Activated T-cell treated with anti-CD3 and anti-CD28 coated beads, Interleukin-2, amount 50 U/mL, for 48 hours (primary cell): ENCODE results near the gene DGAT2.

Experiments
- DNase-seq, 2 experiments: peaks; one replicate each; pipeline ENCODE4 v3.0.0-alpha.2; 2020

DGAT2 gene

GRCh38 chr11:75781296-75781695, 12.7 kb downstream of the DGAT2 start:
- DNase-seq: no peak

DNA sequence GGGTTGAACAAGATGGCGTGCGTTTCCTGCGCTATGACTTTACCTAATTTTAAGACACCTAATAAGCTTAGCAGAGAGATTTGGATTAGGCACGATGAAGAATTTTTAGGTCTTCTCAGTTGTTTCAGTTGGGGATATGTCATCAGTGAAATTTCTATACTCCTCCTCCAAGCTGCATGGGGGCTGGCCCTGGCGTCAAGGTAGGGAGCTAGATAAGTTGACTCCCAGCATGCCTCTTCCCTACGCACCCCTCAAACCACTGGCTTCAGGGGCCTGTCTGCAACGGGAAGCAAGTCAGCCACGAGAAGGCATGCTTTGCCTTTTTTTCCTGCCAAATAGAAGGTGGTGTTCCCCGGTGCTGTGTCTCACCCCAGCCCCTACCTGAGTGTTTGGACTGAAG, 13.3 kb downstream of the DGAT2 start:
- DNase-seq: no peak

GRCh38 chr11:75782540-75783263, 14.1 kb downstream of the DGAT2 start:
- no peak for DNase-seq

DNA sequence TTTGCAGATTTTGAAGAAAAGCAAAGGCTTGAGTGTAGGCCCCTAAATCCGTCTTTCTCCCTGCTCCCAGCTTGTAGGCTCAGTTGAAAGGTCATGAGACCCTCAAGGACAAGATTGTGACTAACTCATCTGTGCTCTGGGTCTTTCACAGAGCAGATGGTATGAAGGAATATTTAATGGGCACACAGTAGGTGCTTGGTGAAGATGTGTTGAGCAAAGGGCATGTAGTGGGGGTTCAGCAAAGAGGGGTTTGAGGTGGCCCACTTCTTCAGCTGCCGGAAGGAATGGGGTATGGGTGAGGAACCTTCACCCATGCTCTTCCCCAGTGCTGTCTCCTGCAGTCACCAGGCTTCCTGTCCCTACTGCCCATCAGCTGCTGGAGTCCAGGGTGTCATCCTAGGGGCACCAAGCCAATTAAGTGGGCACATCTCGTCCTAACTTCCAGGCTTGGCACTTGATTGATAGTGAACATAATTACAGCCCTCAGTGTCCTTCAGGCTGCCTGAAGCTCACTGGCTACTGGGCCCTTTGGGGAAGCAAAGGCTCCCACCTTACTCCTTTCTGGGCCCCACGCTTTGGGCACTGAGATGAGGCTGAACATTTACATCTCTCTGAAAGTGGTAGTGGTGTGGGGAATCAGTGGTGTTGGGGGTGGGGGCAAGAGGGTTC, 15.0 kb downstream of the DGAT2 start:
- DNase-seq: no peak

GRCh38 chr11:75784085-75784478, 15.5 kb downstream of the DGAT2 start:
- DNase-seq: no peak

DNA sequence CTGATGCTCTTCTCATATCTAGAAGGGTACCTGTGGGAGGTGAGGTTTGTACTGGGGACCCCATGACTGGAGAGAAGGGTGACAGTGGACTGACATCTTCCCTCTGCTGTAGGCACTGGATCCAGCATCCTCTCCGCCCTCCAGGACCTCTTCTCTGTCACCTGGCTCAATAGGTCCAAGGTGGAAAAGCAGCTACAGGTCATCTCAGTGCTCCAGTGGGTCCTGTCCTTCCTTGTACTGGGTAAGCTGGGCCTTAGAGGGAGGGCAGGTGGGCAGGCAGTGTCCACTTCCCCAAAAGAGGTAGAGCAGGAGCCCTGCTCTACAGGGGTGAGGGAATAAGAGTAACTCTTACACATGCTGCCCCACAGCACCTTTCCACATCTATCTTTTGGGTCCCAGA, 15.9 kb downstream of the DGAT2 start:
- DNase-seq: no peak

GRCh38 chr11:75785187-75785586, 16.6 kb downstream of the DGAT2 start:
- no peak for DNase-seq

GRCh38 chr11:75786101-75786736, 17.6 kb downstream of the DGAT2 start:
- no peak for DNase-seq

DNA sequence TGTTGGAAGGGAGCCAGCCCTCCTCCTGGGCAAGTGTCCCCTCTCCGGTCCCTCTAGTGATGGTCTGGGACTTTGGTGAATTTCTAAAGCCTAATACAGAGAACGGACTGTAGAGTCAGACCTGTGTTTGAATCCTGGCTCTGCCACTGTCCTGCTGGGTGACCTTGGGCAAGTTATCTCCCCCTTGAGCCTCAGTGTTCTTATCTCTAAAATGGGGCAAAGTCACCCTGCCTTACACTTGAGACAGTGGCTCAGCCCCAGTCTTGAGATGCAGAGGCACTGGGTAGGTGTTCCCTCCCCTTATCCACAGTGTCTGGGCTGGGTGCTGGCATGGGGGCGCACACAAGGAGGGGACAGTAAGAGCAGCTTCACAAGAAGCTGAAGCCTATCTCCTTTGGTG, 20.9 kb downstream of the DGAT2 start:
- no peak for DNase-seq

DNA sequence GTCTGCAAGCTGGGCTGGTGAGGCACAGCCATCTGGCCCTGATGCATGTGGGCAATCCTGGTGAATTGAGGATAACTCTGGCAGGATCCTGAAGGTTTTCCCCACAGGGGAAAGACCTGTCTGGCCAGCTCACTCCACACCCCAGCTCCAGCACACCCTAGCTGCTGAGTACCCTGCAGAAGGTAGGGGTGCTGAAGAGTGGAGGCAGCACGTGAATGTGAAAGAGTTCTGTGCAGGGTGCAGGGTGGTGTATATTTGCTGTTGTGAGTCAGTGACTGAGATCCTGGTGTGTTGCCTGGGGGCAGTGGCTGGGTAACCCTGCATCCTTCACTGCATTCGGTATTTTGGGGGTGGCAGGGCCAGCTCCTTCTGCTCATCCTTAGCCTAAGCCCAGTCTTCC, 22.4 kb downstream of the DGAT2 start:
- DNase-seq: no peak

- DNase-seq: no peak
Observed at GRCh38 chr11:75792127-75792731, 23.7 kb downstream of the DGAT2 start.

DNA sequence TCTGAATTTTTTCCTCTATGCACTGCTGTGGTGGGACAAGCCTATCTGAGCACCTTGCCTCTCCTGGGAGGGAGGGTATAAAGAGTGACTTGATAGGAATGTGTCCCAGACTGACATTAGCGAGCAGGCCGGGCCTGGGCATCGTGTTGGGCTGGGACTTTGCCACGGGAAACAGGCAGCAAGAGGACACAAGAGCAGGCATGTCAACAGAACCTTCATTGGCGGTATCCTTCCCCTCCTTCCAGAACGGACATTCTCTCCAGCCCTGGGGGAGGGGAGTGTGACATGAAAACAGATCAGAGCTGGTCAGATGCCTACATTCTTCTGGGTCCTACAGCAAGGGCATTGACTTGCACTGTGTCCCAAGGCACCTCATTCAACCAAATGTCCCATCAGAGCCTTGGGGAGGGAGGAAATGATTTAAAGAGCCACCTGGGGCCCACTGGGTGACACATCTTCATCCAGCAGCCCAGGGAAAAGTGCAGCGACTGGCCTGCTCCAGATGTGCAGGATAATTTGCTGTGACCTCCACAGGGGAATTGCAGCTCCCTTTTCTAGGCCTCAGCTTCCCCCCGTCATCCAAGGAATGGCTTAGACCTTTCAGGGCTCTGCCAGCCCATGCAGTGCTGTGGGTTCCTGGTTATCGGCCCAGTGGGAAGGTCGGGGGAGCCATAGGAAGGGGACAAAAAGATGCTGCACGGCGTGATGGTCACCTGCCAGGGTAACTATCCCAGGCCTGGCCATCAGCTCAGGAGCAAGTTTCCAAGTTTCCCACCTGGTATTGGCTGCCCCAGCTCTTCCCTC, 24.6 kb downstream of the DGAT2 start:
- no peak for DNase-seq

DNA sequence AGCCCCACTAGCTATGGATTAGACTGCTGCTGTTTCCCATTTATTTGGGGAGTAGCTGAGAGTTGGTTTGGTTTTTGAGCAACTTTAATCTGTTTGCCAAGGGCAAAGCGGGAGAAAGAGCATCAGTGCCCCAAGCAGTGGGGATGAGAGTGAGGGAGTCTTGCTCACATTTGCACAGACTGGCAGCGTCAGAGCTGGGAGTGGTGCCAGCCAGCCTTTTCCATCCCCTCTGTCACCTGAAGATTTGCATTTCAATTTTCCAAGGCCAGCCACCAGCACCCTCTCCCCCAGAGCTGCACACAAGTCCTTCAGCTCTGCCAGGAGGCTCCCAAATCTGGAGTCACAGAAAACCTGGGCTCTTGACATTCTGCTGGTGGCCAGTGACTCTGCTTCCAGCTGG, 25.4 kb downstream of the DGAT2 start:
- no peak for DNase-seq

GRCh38 chr11:75795276-75796090, 26.9 kb downstream of the DGAT2 start:
- no peak for DNase-seq

- DNase-seq: no peak
Observed at GRCh38 chr11:75796091-75796435, 27.5 kb downstream of the DGAT2 start.

- no peak for DNase-seq
Observed at GRCh38 chr11:75797116-75797515, 28.5 kb downstream of the DGAT2 start.

DNA sequence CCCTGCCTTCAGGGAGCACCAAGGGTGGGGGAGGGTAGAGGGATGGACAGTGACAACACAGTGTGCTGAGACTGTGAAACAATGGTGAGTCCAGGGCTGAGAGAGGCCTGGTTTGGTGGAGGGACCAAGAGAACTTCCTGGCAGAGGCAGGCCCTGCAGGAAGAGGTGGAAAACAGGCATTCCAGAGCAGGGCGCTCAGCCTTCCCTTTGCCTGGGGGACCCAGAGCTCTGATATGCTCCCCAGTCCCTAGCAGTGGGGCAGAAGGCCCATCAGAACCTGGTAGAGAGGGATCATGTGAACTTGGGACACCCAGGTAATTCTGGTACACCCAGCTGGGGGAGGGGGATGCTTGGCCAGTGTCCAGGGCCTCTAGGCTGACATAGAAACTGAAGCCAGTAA, 29.2 kb downstream of the DGAT2 start:
- DNase-seq: no peak

GRCh38 chr11:75800136-75800675, 31.6 kb downstream of the DGAT2 start:
- no peak for DNase-seq

DNA sequence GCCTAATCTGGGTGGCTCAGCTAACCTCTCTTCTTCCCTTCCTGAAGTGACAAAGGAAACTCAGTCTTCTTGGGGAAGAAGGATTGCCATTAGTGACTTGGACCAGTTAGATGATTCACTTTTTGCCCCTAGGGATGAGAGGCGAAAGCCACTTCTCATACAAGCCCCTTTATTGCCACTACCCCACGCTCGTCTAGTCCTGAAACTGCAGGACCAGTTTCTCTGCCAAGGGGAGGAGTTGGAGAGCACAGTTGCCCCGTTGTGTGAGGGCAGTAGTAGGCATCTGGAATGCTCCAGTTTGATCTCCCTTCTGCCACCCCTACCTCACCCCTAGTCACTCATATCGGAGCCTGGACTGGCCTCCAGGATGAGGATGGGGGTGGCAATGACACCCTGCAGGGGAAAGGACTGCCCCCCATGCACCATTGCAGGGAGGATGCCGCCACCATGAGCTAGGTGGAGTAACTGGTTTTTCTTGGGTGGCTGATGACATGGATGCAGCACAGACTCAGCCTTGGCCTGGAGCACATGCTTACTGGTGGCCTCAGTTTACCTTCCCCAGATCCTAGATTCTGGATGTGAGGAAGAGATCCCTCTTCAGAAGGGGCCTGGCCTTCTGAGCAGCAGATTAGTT, 32.3 kb downstream of the DGAT2 start:
- no peak for DNase-seq

- DNase-seq: no peak
Observed at GRCh38 chr11:75801362-75802020, 32.9 kb downstream of the DGAT2 start.
